NT2/D1 (cell line): ENCODE measurements around the gene EDA.

Source experiments
- DNase-seq: peaks from one replicate; pipeline ENCODE4 v3.0.0-alpha.2; 2011; ENCODE audit warnings: low read depth, low spot score
- H3K27me3 ChIP-seq: 2 replicates; pipeline ENCODE4 v1.6.0; 2011; ENCODE audit warnings: mild to moderate bottlenecking; ENCODE audit not compliant: insufficient read length, insufficient read depth
- H3K36me3 ChIP-seq: 2 replicates; pipeline ENCODE4 v1.6.1; 2011; ENCODE audit warnings: mild to moderate bottlenecking, low read length, mixed read lengths; ENCODE audit not compliant: insufficient read depth, insufficient read length
- H3K4me1 ChIP-seq: 2 replicates; pipeline ENCODE4 v1.5.1; 2011; ENCODE audit not compliant: insufficient read depth, insufficient read length
- H3K4me3 ChIP-seq: 2 replicates; pipeline ENCODE4 v1.5.1; 2011; ENCODE audit warnings: low read depth; ENCODE audit not compliant: insufficient read length
- H3K9ac ChIP-seq: 2 replicates; pipeline ENCODE4 v1.6.0; 2011; ENCODE audit warnings: low read depth; ENCODE audit not compliant: insufficient read length
- H3K9me3 ChIP-seq: 2 replicates; pipeline ENCODE4 v1.5.1; 2011; ENCODE audit warnings: mild to moderate bottlenecking, low read length; ENCODE audit not compliant: insufficient read depth
- SUZ12 ChIP-seq: IDR thresholded peaks from 2 replicates; pipeline ENCODE4 v1.6.1; 2011; ENCODE audit not compliant: insufficient read length, insufficient read depth; ENCODE audit errors: extremely low read depth
- YY1 ChIP-seq: IDR thresholded peaks from 2 replicates; pipeline ENCODE4 v1.6.1; 2011; ENCODE audit not compliant: insufficient read length, insufficient read depth
- ZNF274 ChIP-seq: IDR thresholded peaks from 2 replicates; pipeline ENCODE4 v1.6.1; 2011; ENCODE audit warnings: mild to moderate bottlenecking, low read depth, low read length

EDA gene

GRCh38 chrX:70022616-70023015 is 406.7 kb downstream of the EDA start:
- TF ChIP-seq YY1, result no peak
- TF ChIP-seq SUZ12, result no peak
- H3K4me3 ChIP-seq, result no peak overlapping the region
- no peaks in the 10 kb centered on the region for H3K4me1 ChIP-seq
- no peak for DNase-seq
- no peak overlapping the region for H3K9ac ChIP-seq
- no peaks in the 10 kb centered on the region for H3K27me3 ChIP-seq
- H3K9me3 ChIP-seq, result no peaks in the 10 kb centered on the region
- no peaks in the 10 kb centered on the region for H3K36me3 ChIP-seq

- Histone ChIP-seq H3K9me3 (no peaks in the 10 kb centered on the region), H3K4me3 (no peak overlapping the region), H3K9ac (no peak overlapping the region), H3K36me3 (no peaks in the 10 kb centered on the region), H3K4me1 (peaks cover 6% of the 10 kb centered on the region), H3K27me3 (no peaks in the 10 kb centered on the region)
- TF ChIP-seq ZNF274, result no peak
- no peak for TF ChIP-seq SUZ12
- no peak for TF ChIP-seq YY1
- no peak for DNase-seq
These were observed 409.6 kb downstream of the EDA start for GRCh38 chrX:70025464-70025863.

- Histone ChIP-seq H3K4me3 (no peak overlapping the region), H3K4me1 (peaks cover 6% of the 10 kb centered on the region), H3K9me3 (no peaks in the 10 kb centered on the region), H3K27me3 (no peaks in the 10 kb centered on the region), H3K9ac (no peak overlapping the region), H3K36me3 (no peaks in the 10 kb centered on the region)
- no peak for DNase-seq
- no peak for TF ChIP-seq YY1
These were observed 410.4 kb downstream of the EDA start for GRCh38 chrX:70026112-70026850.

GRCh38 chrX:70026851-70027200 is 410.9 kb downstream of the EDA start:
- Histone ChIP-seq H3K4me3 (no peak overlapping the region), H3K4me1 (peaks cover 6% of the 10 kb centered on the region), H3K27me3 (no peaks in the 10 kb centered on the region), H3K9me3 (no peaks in the 10 kb centered on the region), H3K36me3 (no peaks in the 10 kb centered on the region), H3K9ac (no peak overlapping the region)
- TF ChIP-seq ZNF274, result no peak
- TF ChIP-seq SUZ12, result no peak
- TF ChIP-seq YY1, result no peak
- DNase-seq, result no peak

- DNase-seq, result no peak
- no peaks in the 10 kb centered on the region for H3K27me3 ChIP-seq
- H3K9ac ChIP-seq, result no peak overlapping the region
- no peak overlapping the region for H3K4me3 ChIP-seq
- H3K4me1 ChIP-seq, result peaks cover 6% of the 10 kb centered on the region
- TF ChIP-seq ZNF274 (no peak), SUZ12 (no peak), YY1 (no peak)
- H3K36me3 ChIP-seq, result no peaks in the 10 kb centered on the region
- no peaks in the 10 kb centered on the region for H3K9me3 ChIP-seq
These were observed 413.9 kb downstream of the EDA start for GRCh38 chrX:70029863-70030262.

GRCh38 chrX:70030301-70030767 is 414.4 kb downstream of the EDA start:
- H3K4me1 ChIP-seq, result peaks cover 6% of the 10 kb centered on the region
- no peaks in the 10 kb centered on the region for H3K27me3 ChIP-seq
- DNase-seq, result peak; percentile 40
- no peaks in the 10 kb centered on the region for H3K36me3 ChIP-seq
- no peak overlapping the region for H3K9ac ChIP-seq
- no peak overlapping the region for H3K4me3 ChIP-seq
- H3K9me3 ChIP-seq, result no peaks in the 10 kb centered on the region
- TF ChIP-seq ZNF274 (no peak), SUZ12 (no peak), YY1 (no peak)

GRCh38 chrX:70032792-70033191 is 416.9 kb downstream of the EDA start:
- peaks cover 6% of the 10 kb centered on the region for H3K4me1 ChIP-seq
- H3K4me3 ChIP-seq, result no peak overlapping the region
- no peak overlapping the region for H3K9ac ChIP-seq
- no peak for DNase-seq
- no peaks in the 10 kb centered on the region for H3K36me3 ChIP-seq
- TF ChIP-seq ZNF274 (no peak), SUZ12 (no peak), YY1 (no peak)
- no peaks in the 10 kb centered on the region for H3K27me3 ChIP-seq
- no peaks in the 10 kb centered on the region for H3K9me3 ChIP-seq
